HG02973 (cell line): ENCODE results near the gene TTC21A.

Source experiments
- ATAC-seq: cut with Tn5 transposase; IDR thresholded peaks from one replicate; pipeline ENCODE4 v1.9.1; 2021; ENCODE audit warnings: moderate library complexity; ENCODE audit not compliant: unreplicated experiment

Gene TTC21A

GRCh38 chr3:39136533-39137434 lies 29.3 kb downstream of the TTC21A start:
- no peak for ATAC-seq

- no peak for ATAC-seq
Observed at GRCh38 chr3:39137435-39137936, 30.0 kb downstream of the TTC21A start.

GRCh38 chr3:39137991-39138803 lies 30.7 kb downstream of the TTC21A start:
- ATAC-seq, result no peak

GRCh38 chr3:39138804-39139415 lies 31.4 kb downstream of the TTC21A start:
- ATAC-seq, result no peak

- ATAC-seq, result no peak
Observed at GRCh38 chr3:39139442-39139841, 32.0 kb downstream of the TTC21A start.

- ATAC-seq, result no peak
Observed at GRCh38 chr3:39140341-39140971, 33.0 kb downstream of the TTC21A start.

GRCh38 chr3:39141171-39141995 lies 33.9 kb downstream of the TTC21A start:
- ATAC-seq, result no peak

- ATAC-seq, result no peak
Observed at GRCh38 chr3:39142067-39142466, 34.6 kb downstream of the TTC21A start.

GRCh38 chr3:39143051-39143885 lies 35.8 kb downstream of the TTC21A start:
- ATAC-seq, result no peak

GRCh38 chr3:39144095-39144747 lies 36.7 kb downstream of the TTC21A start:
- no peak for ATAC-seq

GRCh38 chr3:39144748-39145380 lies 37.4 kb downstream of the TTC21A start:
- ATAC-seq, result no peak

GRCh38 chr3:39146083-39146501 lies 38.6 kb downstream of the TTC21A start:
- no peak for ATAC-seq

GRCh38 chr3:39146611-39147591 lies 39.4 kb downstream of the TTC21A start:
- ATAC-seq, result no peak

GRCh38 chr3:39147711-39148434 lies 40.4 kb downstream of the TTC21A start:
- ATAC-seq, result no peak

- ATAC-seq, result no peak
Observed at GRCh38 chr3:39148435-39149058, 41.1 kb downstream of the TTC21A start.

- no peak for ATAC-seq
Observed at GRCh38 chr3:39149059-39149455, 41.6 kb downstream of the TTC21A start.
